ENCODE measurements around the gene OR2A42.
"Not testable (repeated sequence)": the region's sequence is repeated elsewhere in the genome, so short reads cannot be mapped to it uniquely, and the experiment has no call there.

Gene OR2A42

GRCh38 chr7:144219149-144219548 is 20.3 kb downstream of the OR2A42 start:
- DNase-seq: not testable (repeated sequence)

- DNase-seq: not testable (repeated sequence)
Measured at GRCh38 chr7:144218581-144218980, 20.8 kb downstream of the OR2A42 start.

- DNase-seq: not testable (repeated sequence)
Measured at GRCh38 chr7:144217200-144217599, 22.2 kb downstream of the OR2A42 start.

GRCh38 chr7:144205306-144205705 is 34.1 kb downstream of the OR2A42 start:
- DNase-seq: not testable (repeated sequence)

GRCh38 chr7:144203086-144203485 is 36.3 kb downstream of the OR2A42 start:
- DNase-seq: not testable (repeated sequence)

- not testable (repeated sequence) for DNase-seq
Measured at GRCh38 chr7:144201978-144202377, 37.4 kb downstream of the OR2A42 start.

GRCh38 chr7:144198934-144199333 is 40.5 kb downstream of the OR2A42 start:
- DNase-seq: not testable (repeated sequence)

GRCh38 chr7:144195212-144195872 is 44.1 kb downstream of the OR2A42 start, which contains the start of gene ARHGEF35:
Gene ARHGEF35 (minus strand): TSS chr7:144195833. CDS start chr7:144188383, 7,450 bp downstream.
- DNase-seq: not testable (repeated sequence)

- not testable (repeated sequence) for DNase-seq
Measured at GRCh38 chr7:144194453-144194852, 45.0 kb downstream of the OR2A42 start.

- not testable (repeated sequence) for DNase-seq
Measured at GRCh38 chr7:144193782-144194181, 45.6 kb downstream of the OR2A42 start.

- not testable (repeated sequence) for DNase-seq
Measured at GRCh38 chr7:144188578-144189171, 50.7 kb downstream of the OR2A42 start.

GRCh38 chr7:144187848-144188247 is 51.6 kb downstream of the OR2A42 start:
- not testable (repeated sequence) for DNase-seq

GRCh38 chr7:144183166-144183565 is 56.2 kb downstream of the OR2A42 start, which contains the start of gene CTAGE4:
Gene CTAGE4 (plus strand): TSS chr7:144183466. CDS start chr7:144183504, 38 bp downstream.
- DNase-seq: not testable (repeated sequence)

- DNase-seq: not testable (repeated sequence)
Measured at GRCh38 chr7:144179165-144179479, 60.3 kb downstream of the OR2A42 start.

- peak; percentile 6 for DNase-seq
Measured at GRCh38 chr7:144178380-144179164, 60.8 kb downstream of the OR2A42 start.

Measured in NCI-H1092 treated with DMSO at 0.1 percent for 48 hours (cell line).